ENCODE results near the gene FREM3.
"Not testable (repeated sequence)": the region's sequence is repeated elsewhere in the genome, so short reads cannot be mapped to it uniquely, and the experiment has no call there.

Gene FREM3

DNA sequence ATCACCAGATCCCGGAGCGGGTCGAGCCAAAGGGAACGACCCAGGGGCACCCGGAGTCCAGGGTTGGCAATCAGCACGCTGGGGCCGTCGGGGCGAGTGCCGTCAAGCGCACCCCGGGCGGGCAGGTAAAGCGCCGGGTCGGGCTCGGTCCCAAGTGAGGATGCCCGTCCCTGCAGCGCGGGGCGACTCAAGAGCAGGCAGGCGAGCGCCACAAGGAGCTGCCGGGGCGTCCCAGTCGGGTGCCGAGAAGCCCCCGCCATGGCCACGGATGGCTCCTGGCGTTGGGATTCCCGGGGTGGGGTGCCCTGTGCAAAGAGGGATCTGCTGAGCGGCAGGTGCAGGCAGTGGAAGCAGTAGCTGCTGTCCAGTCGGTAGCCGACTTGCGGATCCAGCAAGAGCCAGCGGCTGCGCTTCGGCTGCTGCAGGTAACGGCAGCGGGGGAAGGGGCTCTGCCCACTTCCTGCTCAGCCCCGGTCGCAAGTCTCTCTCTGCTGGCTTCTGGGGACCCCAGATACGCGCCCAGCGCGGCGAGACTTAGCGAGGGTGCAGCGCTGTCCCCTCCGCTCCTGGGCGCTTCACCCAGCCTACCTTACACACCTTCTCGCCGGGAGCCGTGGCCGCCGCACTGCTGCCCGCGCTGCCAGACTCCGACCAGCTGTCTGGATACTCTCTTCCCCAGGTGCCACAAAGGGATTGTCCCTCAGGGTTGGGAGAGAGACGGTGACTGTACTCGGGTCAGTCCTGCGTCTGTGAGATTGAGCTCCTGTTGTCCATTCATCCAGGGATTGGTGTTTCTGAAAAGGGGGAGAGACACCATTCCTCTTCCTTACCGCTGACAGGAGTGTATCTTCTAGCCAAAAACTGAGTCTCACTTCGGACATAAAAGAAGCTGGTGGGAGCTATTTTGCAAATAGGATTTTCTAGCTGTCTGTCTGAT lies at the start of gene FREM3:
FREM3 (minus strand) TSS at position 260 of the 937 bp plus-strand sequence; CDS start at position 260, 0 bp downstream.
- ATAC-seq, result peak in 1 of 2 donors; percentile 48

DNA sequence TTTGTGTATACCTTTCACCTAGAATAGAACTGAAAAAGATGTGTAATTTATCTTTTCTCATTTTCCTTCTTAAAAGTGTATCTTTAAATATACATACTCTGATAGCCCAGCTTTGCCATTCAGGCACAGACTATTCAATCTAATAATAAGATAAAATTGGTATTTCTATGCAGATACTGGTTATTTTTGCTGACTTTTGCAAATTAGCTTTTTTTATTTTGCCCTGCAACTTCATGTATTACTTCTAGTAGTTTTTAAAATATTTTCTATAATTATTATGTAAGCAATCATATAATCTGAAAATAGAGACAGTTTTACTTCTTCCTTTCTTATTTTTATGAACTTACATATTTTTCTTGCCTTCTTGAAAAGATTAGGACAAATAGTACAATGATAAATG lies 45.4 kb upstream of the FREM3 start:
- no peak for ATAC-seq

DNA sequence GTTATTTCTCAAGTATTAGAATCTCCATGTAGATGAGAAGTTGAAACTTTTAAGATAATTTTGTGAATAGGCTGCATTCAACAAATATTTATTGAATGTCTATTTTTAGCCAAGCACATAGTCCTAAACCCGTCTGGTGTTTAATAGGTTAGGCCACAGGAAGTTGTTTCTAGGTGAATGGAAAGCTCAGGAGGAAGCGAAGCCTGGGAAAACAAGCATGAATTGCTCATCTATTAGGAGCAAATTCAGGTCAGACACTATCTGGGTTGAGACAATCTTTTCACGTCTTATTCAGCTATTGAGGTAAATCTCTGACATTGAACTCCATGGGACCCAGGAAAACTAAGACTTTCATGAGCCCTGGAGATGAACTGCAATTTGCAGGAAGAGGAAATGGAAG lies 43.1 kb upstream of the FREM3 start:
- no peak for ATAC-seq

DNA sequence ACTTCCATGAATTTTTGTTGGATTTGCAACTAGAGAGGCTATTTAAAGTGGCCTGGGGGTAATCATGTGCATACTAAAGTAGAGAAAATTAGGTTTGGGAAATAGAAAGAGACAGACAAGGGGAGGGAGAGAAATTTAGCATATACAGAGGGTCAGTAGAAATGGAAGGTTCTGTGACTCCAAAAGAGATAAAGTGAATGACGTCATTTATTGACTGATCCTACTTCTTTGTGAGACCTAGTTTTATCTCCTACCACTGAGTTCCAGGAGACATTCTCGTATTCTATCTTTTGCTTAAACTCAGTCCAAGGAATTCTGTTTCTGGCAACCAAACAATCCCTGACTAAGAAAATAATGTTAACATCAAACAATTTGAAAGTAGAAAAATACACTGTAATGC lies 42.4 kb upstream of the FREM3 start:
- ATAC-seq, result no peak

DNA sequence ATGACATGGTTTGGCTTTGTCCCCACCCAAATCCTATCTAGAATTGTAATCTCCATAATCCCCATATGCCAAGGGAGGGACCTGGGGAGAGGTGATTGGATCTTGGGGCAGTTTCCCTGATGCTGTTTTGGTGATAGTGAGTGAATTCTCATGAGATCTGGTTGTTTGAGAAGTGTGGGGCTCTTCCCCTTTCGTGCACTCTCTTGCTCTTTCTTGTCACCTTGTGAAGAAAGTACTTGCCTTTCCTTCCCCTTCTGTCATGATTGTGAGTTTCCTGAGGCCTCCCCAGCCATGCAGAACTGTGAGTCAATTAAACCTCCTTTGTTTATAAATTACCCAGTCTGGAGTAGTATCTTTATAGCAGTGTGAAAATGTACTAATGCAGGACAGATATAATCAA lies 36.4 kb upstream of the FREM3 start:
- no peak for ATAC-seq

DNA sequence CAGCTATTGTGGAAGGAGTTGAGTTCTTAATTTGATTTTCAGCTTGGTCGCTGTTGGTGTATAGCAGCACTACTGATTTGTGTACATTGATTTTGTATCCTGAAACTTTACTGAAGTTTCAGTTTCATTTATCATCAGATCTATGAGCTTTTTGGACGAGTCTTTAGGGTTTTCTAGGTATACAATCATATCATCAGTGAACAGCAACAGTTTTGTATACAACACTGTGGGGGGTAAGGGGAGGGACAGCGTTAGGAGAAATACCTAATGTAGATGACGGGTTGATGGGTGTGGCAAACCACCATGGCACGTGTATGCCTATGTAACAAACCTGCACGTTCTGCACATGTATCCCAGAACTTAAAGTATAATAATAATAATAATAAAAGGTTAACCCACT lies 35.6 kb upstream of the FREM3 start:
- ATAC-seq, result not testable (repeated sequence)

DNA sequence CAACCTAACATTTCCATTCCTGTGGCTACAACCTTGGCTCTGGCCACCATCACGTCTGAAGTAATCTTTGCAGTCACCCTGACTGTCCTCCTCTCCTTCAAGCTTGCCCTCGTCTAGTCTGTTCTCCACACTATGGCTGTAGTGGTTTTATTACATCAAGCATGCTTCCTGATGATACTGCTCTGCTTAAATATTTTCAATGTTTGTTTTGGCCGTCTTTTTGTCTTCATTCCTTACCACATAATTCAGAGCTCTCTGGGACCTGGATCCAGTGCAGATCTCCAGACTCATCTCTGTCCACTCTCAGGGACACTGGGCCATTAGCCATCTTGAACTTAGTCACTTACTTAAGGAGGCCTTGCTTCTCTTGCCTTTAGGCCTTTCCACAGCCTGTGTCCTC lies 27.7 kb upstream of the FREM3 start:
- ATAC-seq, result no peak

DNA sequence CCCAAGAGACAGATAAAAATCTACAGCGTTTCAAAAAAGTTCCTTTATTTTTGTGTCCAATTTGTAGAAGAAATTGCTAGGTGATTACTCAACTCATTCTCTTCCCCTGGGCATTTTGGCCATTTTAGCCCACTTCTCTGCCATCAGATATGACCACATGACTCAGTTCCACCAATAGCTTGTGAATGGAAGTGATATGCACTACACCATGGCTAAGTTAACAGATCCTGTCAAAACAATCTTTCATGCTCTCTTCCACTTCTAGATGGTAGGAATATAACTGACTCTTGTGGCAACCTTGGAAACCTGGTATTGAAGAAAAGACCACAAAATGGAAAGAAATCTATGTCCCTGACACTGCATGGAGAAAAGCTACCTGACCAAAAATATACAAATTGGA lies 26.2 kb upstream of the FREM3 start:
- ATAC-seq, result no peak

DNA sequence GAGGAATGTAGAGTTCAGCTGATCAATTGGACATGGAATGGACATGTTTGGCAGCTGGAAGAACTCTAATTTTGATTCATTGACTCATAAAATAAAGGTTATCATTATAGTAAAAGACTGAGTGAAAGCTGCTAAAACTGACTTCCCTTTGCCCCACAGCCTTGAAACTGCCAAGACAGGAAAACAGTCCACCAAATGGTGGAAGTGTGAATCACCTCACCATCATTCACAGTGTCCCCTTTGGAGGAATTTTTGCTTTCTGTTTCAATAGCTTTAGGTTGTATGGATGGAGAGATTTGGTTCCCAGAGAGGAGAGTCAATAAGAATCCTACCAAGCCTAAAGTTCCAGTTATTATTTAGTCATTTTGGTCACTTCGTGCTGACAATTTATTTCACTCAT lies 20.8 kb upstream of the FREM3 start:
- ATAC-seq, result no peak

DNA sequence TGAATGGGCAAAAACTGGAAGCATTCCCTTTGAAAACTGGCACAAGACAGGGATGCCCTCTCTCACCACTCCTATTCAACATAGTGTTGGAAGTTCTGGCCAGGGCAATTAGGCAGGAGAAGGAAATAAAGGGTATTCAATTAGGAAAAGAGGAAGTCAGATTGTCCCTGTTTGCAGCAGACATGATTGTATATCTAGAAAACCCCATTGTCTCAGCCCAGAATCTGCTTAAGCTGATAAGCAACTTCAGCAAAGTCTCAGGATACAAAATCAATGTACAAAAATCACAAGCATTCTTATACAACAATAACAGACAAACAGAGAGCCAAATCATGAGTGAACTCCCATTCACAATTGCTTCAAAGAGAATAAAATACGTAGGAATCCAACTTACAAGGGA lies 18.3 kb upstream of the FREM3 start:
- not testable (repeated sequence) for ATAC-seq

DNA sequence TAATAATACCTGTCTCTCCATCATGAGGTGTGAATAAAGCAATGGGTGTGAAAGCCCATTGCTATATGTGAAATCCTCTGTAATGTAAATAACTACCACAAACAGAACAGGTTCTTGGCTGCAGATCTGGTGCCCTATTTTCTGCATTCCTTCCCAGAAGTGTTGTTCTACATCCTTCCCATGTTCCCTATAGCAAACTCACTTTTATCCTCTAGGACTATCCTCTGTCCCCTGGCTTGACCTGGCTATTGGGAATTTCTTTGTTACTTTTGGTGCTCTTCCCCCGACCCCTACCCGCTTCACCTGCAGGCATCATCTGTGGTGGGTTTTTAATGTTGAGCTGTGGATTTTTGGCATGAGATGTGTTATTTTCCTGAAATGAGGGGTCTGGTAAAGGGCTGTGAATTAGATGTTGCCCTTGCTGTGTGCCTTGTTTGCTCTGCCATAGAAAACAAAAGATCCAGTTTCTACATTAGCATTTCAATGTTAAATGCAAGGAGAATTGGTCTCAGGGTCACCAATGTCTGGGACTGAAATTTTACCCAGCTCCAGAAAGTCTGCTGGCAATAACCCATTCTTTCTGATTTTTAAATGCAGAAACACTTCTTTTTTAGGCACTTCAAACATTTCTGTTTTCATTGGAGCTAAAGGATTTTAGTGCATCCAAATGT lies 13.6 kb upstream of the FREM3 start:
- ATAC-seq, result no peak

DNA sequence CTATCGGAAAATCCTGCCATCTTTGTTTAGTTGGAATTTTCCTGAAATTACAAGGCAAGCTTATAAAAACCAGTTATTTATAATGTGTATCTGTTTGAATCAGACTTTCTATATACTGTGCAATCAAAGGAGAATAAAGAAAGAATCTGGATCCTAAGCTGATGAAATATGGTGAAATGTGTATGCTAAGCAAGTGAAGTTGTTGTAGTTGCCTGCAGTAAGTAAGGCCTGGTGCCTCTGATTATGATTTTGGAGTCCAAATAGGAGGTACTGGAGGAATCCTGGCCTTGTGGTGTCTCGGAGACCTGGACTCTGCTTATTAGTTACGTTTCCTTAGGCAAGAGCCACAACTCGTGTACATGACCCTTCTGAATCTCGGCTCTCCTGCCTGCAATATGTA lies 13.1 kb upstream of the FREM3 start:
- no peak for ATAC-seq

DNA sequence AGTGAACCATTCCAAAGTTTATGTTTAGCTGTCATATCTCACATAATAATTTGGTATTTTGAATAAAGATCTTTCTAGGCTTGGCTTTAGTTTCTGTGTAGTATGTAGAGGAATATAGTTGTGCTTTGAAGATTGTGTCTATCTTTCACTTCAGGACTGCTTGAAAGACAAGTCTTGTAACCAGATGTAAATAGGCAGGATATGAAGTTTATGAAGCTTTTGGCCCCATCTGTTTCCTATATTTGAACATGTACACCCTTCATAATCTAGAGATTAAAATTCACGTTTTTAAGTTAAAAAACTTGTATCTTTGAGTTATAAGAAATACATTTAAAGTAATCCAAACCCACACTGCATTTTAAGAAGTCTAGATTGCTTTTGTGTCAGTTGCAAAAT lies 11.7 kb upstream of the FREM3 start:
- no peak for ATAC-seq

DNA sequence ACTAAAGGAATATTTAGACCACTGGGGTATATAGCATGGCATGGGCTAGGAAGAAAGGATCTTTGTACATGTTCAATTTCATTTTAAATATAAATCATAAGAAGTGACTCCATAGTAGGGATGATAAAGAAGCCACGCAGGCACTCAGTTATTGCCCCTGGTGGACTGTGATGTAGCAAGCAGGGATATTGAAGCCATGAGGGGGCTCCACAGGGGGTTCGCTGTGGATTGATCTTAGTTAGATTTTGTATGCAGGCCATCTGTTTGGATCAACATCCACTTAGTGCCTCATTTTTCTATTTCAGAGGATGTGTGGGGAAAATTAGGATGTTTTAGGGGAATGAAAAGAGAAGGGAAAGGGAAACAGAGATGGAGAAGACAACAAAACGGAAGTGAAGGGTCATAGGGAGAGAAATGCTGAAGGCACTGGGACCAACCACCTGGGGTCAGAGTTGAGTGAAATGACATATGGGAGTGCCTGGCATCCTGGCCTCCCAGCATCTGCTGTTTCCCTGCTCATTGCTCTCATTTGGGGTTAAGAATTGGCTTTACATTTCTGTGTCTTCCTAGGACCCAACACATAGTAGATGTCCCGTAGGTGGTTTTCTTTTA lies 11.2 kb upstream of the FREM3 start:
- no peak for ATAC-seq

DNA sequence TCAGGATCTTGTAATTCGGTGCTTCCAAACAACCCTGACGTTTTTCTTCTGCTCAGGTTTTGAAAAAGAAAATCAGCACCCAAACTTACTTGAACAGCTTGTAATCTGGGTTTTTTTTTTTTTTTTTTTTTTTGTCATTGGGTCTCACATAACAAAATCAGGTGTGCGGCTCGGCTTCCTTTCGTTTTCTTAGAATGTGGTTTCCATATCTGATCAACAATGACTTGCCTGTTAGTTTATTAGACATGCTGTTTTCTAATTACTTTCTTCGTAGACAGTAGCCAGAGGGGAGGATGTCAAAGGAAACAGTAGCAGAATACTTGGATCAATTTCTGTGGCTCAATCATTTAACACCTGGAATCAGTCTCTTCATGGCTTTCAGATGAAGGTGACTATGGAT lies 890 bp upstream of the FREM3 start:
- peak in 1 of 2 donors; percentile 31 for ATAC-seq

DNA sequence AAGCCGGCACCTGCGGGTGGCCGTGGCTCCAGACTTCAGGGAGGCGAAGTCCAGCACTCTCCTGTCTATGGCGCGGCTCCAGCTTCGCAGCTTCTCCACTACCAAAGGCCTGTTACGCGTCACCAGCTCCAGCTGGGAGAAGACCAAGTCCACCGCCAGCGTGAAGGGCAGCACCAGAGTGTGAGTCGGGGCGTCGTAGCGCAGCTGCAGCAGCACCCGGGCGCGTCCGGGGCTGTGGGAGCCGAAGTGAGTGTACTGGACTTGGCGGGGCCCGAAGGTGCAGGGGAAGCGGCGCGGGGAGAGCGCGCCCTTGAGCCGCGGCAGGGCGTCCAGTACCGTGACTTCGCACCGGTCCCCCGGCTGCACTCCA lies 444 bp downstream of the FREM3 start:
- no peak for ATAC-seq

DNA sequence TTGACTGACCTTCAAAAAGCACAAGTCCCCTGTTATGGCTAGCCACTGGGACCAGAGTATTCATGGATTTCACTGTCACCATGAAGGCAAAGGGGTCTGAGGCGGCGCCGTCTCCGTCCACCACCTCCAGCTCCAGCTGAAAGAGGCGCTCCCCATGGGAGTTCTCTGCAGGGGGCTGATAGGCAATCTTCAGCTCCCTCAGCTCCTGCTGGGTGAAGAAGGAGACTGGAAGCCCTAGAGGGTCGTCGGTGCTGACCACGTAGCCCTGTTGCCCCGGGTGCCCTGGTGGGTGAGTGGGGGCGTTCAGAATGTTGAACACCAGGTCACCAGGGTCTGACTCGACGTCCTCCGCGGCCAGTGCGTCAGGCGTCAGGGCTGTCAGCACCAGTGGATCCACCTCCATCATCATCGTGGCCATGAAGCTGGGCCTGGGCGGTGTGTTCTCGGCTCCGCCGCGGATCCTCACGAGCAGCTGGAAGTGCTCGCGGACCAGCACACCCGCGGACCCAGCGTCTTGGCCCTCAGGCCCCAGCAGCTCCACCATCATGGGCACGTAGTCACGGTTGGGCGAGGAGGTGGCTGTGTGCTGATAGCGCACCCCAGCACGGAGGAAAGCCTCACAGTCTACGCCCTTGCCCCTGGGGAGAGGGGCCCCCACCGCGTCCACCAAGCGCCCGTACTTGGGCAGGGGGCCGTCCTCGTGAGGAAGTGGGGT lies 987 bp downstream of the FREM3 start:
- no peak for ATAC-seq

DNA sequence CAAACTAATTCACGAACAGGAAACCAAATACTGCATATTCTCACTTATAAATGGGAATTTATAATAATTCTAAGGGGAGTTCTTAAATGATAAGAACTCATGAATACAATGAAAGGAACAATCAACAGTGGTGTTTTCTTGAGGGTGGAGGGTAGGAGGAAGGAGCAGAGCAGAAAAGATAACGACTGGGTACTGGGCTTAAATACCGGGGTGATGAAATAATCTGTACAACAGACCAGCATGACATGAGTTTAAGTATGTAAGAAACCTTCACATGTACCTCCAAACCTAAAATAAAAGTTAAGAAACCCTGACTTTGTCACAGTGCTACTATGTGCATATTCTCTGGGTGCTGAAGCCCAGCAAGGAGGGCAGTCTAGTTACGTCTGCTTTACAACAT lies 6.6 kb downstream of the FREM3 start:
- ATAC-seq, result no peak

DNA sequence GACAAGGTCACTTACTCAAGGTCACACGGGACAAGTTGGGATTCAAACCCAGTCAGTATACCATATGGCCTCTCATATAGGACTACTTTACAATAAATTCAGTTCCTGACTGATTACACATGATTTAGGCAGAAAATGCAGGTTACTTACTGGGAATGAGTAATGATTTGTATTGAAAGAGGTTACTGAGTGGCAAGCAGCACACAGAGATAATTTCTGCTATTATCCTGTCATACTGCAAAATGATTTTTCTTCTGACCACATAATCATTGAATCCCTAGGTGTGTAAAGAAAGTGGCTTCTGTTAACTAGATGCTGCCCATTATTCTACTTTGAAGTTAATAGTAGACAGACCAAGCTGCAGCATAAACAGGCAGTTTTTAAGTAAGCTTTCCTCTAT lies 8.2 kb downstream of the FREM3 start:
- no peak for ATAC-seq

DNA sequence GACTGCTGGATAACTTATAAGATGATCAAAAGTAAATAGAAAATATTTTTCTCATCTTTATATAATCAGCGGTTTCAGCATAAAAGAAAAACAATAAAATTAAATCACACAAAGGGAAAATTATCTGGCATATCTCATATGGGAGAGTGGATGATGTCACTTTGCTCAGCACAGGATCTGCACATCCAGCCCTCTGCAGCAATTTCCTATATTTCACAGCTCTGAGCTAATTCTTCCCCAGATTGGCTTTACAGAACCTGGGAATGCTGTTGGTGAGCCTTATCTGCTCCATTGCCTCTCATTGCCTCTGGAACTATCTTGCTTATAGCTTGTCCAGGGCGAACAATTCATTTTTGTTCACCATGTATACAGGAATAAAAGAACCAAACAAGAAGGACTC lies 21.0 kb downstream of the FREM3 start:
- ATAC-seq, result no peak

DNA sequence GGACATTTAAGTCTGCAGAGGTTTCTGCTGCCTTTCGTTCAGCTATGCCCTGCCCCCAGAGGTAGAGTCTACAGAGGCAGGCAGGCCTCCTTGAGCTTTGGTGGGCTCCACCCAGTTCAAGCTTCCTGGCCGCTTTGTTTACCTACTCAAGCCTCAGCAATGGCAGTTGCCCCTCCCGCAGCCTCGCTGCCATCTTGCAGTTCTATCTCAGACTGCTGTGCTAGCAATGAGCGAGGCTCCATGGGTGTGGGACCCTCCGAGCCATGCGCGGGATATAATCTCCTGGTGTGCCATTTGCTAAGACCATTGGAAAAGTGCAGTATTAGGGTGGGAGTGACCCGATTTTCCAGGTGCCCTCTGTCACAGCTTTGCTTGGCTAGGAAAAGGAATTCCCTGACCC lies 26.8 kb downstream of the FREM3 start:
- ATAC-seq, result not testable (repeated sequence)

DNA sequence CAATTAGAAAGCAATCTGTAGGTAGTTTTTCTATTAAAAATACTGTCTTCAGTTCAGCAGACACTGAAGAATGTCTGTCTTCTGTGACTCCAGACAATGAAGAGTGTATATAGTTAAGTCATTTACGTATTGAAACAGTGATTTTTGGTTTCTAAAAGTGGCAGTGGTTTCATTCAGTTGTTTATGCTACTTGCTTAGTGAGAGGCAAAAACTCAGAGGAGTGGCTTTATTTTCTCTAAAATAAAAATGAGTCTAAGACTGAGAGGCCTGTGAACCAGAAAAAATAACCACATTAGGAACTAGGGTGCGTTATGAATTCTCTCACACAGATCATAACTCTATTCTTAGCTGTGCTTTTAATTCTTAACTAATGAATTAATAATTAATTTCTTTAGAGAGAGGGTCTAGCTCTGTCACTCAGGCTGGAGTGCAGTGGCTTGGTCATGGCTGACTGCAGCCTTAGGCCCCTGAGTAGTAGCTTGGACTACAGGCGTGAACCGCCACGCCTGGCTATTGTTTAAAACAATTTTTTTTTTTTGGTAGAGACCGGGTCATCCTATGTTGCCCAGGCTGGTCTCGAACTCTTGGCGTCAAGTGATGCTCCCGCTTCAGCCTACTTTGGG lies 31.4 kb downstream of the FREM3 start:
- no peak for ATAC-seq

DNA sequence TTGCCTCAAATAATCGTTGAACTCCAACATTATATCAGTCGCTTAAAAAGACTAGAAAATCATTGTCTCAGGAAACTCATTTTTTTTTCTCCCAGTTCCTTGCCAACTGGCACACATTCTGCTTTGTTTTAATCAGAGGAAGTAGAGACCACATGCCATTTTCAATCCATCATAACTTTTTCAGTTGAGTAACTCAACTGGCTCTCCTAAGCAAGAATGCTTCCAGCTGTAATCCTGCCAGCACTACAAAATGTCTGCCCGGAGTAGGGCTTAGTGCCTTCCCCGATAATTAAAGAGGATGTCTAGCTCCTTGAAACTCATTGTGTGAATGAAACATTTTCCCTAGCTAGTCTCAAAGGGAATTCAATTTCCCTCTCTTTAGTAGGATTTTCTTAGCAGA lies 33.0 kb downstream of the FREM3 start:
- no peak for ATAC-seq
